GM19372 (cell line): ENCODE measurements around the gene SLC29A3.

Experiments used
- ATAC-seq: cut with Tn5 transposase; IDR thresholded peaks from one replicate; pipeline ENCODE4 v1.9.1; 2021; ENCODE audit warnings: mild to moderate bottlenecking, low read depth, moderate library complexity; ENCODE audit not compliant: unreplicated experiment

SLC29A3 gene

GRCh38 chr10:71406878-71407277 is 87.8 kb downstream of the SLC29A3 start:
- no peak for ATAC-seq

- no peak for ATAC-seq
Measured at GRCh38 chr10:71408436-71409225, 89.6 kb downstream of the SLC29A3 start.

DNA sequence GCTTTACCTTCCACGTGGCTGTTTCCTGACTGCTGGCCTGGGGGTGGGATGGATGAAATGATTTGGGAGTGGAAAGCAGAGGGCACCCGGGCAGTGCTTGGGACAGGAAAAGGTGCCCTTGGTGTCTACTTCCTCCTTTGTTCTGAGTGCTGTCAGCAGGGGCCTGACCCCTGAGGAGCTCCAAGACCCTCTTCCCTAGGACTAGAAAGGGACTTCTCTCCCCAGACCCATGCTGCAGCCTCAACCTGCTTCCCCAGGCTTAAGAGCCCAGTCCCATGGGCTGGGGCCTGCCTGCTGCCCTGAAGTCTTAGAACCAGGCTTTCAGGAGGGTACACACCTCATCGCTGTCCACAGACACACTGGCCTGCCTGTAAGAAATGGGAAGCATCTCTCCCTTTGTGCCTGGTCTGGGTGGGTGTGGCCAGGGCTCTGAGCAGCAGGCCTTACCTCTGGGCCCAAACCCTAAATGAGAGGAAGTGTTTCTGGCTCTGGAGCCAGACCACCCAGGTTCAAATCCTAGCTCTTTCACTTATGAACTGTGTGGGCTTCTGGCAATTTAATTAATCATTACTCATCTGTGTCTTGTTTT is 90.6 kb downstream of the SLC29A3 start:
- no peak for ATAC-seq
